D721Med (cell line): Measurements from ENCODE around the gene POLR3G.

Experiments used
- DNase-seq: peaks from one replicate; pipeline ENCODE4 v3.0.0; 2011; ENCODE audit warnings: low spot score; ENCODE audit not compliant: insufficient read length
- FAIRE-seq: peaks from 2 replicates; lab custom pipeline; 2011; peaks lifted over from hg19 to GRCh38; lab: Jason Lieb, UNC
- TF ChIP-seq, protein P1 (sequence below): IDR thresholded peaks from 2 replicates; pipeline ENCODE4 v1.5.1; 2012; ENCODE audit warnings: mild to moderate bottlenecking, control low read depth; ENCODE audit not compliant: insufficient read depth; ENCODE audit errors: missing control alignments

POLR3G gene

DNA sequence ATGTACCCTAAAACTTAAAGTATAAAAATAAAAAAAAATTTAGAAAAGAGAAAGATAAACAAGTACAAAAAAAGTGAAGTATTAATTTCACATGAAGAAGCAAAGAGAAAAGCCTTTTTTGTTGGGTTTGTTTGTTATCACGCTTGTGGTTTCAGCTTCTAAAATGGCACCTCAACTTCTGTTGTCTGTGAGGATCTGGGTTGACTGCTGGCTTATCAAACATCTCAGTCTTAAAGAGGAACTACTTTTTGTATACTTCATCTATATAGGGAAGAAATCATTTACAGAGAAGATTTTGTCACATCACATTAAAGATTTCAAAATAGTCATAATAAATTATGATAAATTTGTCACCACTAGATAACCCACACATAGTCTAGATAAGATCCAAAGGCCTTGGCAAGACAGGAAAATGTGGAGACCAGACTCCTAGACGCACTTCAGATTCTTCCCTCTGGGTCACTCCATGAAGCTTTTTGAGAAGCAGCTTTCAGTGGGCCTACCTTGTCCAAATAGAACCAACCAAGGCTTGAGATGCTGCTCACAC, 75.1 kb downstream of the POLR3G start:
- TF ChIP-seq, protein P1, sequence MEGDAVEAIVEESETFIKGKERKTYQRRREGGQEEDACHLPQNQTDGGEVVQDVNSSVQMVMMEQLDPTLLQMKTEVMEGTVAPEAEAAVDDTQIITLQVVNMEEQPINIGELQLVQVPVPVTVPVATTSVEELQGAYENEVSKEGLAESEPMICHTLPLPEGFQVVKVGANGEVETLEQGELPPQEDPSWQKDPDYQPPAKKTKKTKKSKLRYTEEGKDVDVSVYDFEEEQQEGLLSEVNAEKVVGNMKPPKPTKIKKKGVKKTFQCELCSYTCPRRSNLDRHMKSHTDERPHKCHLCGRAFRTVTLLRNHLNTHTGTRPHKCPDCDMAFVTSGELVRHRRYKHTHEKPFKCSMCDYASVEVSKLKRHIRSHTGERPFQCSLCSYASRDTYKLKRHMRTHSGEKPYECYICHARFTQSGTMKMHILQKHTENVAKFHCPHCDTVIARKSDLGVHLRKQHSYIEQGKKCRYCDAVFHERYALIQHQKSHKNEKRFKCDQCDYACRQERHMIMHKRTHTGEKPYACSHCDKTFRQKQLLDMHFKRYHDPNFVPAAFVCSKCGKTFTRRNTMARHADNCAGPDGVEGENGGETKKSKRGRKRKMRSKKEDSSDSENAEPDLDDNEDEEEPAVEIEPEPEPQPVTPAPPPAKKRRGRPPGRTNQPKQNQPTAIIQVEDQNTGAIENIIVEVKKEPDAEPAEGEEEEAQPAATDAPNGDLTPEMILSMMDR, result no peak
- DNase-seq (no peak), FAIRE-seq (no peak)

DNA sequence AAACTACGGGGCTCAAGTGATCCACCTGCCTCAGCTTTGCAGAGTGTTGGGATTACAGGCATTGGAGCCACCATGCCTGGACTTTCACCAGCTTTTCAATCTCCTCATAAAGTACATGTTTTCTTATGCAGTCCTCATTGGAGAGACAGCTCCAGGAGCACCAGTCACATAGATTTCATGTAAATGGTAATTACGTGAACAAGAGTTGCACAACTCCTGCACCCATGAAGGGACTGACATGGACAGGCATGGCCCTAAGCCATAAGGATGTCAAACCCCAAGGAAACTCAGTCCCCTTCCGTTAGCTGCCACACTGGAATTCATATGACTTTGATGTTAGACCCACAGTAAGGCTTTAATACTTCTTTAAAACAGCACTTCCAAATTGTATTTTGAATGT, 76.3 kb downstream of the POLR3G start:
- DNase-seq, result no peak
- FAIRE-seq, result no peak
- TF ChIP-seq, protein P1, result no peak

DNA sequence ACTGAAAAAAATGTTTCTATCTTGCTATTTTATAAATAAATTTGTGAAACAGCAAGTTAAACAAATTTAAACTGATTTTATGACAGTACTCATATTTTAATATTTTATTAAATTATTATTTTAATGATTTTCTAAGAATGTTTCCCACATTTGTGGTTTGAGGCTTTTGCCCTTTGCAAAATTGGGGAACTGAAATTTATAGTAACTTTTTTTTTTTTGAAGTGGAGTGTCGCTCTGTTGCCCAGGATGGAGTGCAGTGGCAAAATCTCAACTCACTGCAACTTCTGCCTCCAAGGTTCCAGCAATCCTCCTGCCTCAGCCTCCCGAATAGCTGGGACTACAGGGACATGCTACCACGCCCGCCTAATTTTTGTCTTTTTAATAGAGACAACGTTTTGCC, 76.7 kb downstream of the POLR3G start:
- no peak for DNase-seq
- no peak for FAIRE-seq
- TF ChIP-seq, protein P1, result no peak

DNA sequence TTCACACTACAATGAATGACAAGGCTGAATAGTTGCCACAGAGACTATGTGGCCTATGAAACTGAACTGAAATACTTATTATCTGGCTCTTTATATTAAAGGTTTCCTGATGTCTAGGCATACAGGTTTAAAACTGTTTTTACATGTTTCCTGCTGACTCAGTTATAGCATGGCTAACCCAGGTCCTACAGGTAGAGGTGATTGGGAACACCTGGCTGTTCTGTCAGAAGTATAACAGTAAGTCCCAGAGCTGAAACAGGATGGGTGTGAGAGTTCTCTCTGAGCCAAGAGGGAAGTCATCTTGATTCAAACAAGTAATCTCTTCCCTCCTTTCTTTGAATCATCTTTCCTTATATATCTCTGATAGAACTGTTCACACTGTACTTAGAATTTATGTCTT, 79.0 kb downstream of the POLR3G start:
- DNase-seq (no peak), FAIRE-seq (no peak)
- TF ChIP-seq, protein P1, result no peak

DNA sequence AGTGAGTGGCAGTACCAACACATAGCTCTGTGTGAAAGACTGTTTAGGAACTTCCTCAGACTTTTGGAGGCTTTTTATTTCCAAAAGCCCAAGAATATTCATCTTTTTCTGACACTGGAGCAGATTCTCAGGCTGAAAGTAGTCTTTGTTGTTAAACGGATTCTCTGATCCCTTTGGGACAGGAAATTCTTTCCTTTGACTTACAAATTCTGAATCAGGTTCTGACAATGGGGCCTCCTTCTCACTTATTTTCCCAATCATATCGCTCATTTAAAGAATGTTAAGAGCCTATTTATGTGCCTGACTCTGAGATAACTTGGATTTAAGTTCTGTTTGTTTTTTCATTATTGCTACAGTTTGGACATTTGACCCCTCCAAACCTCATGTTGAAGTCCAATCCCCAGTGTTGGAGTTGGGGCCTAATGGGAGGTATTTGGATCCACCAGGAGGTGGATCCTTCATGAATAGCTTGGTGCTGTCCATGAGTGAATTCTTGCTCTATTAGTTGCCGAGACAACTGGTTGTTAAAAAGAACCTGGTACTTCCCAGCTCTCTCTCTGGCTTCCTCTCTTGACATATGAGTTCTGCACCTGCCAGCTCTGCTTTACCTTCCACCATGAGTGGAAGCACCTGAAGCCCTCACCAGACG, 79.8 kb downstream of the POLR3G start:
- TF ChIP-seq, protein P1, result no peak
- DNase-seq (no peak), FAIRE-seq (no peak)

DNA sequence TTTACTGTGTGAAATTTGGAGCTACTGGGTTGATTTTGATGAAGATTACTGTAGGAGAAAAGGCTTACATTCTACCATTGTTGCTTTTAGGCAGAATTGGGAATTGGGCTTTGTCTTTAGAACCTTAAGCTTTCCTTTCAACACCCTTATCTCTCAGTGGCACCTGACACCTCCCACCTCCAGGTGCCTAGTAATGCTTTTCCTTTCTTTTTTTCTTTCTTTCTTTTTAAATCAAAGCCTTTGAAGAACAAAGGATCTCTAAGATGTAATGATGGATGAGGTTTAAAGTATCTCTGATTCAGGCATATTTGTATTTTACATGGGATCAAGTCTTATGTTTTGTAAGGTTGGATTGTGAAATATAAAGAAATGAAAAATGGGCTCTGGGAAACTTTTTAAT, 81.0 kb downstream of the POLR3G start:
- no peak for FAIRE-seq
- no peak for DNase-seq
- TF ChIP-seq, protein P1, result no peak

DNA sequence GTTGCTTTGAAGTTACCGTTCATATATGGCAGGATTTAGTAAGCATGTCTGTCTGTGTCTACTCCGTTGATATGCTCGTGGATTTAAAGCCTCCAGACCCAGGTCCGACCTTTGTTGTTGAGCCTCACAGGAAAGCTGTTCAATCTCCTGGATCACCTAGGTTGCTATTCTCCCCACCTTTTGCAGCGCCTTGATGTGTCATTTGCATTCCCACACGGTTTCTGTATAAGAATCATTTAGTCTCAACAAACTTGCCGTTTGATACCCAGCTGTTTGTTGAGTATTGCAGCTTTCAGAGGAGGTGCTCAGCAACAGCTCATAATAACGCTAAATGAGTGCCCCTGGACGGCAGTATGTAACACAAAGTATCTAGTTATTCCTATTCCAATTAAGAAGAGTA, 82.7 kb downstream of the POLR3G start:
- FAIRE-seq, result no peak
- DNase-seq, result no peak
- TF ChIP-seq, protein P1, result no peak
